ENCODE data around the gene BRAT1. TPM values are rescaled to one million over a fixed set of nuclear protein-coding genes. Genes with fewer than 3 reads are reported as not detected.

BRAT1 gene
- polyA plus RNA-seq, 1 donor from 2014 or later: 60.3 TPM

DNA sequence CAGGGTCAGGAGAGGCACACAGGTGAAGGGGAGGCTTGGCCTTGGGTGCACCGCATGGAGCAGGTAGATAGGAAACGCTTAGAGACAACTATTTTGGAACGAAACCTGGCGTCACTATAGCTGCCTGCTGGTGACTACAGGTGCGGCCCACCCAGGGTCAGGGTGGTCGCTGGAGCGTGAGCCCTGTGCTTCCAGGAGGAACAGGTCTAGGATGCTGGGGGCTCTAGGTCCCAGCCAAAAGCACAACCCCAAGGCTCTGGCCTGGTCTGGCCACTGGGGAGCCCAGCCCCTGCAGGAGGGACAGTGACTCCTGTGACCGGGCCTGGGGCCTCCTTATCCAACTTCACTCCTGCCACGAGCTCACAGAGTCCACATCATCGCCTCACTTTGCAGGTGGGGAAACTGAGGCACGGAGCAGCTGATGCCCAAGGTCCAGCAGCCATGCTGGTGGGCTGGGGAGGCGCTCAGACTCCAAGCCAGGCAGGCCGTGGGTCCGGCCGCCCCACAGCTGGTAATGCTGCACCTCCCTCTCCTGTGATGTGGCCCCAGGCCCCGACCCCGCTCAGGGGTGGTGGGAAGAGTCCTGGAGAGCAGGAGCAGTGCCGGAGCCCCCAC lies 26.7 kb downstream of the BRAT1 start:
- no peaks in the 10 kb centered on the region for H3K9me2 ChIP-seq (ENCODE audit: insufficient read depth, low read length)
- no peaks in the 10 kb centered on the region for H3K9me3 ChIP-seq (ENCODE audit: low read length)
- H3F3A ChIP-seq (ENCODE audit: insufficient read depth, low read length, poor library complexity, severe bottlenecking): no peaks in the 10 kb centered on the region
- H3K9ac ChIP-seq (ENCODE audit: low read length): no peak overlapping the region
- H3K27me3 ChIP-seq (ENCODE audit: insufficient read depth, low read depth, low read length): no peaks in the 10 kb centered on the region
- no peak overlapping the region for H3K4me2 ChIP-seq (ENCODE audit: low read length)
- no peak overlapping the region for H3K27ac ChIP-seq (ENCODE audit: low read length)
- no peak overlapping the region for H3K4me3 ChIP-seq (ENCODE audit: low read length)
- H3K79me2 ChIP-seq (replicated peaks; ENCODE audit: insufficient read depth, low read length): peaks cover 5% of the 10 kb centered on the region
- TF ChIP-seq POLR2AphosphoS5 (IDR thresholded peaks at IDR 0.05): no peak
- TF ChIP-seq, protein P1, sequence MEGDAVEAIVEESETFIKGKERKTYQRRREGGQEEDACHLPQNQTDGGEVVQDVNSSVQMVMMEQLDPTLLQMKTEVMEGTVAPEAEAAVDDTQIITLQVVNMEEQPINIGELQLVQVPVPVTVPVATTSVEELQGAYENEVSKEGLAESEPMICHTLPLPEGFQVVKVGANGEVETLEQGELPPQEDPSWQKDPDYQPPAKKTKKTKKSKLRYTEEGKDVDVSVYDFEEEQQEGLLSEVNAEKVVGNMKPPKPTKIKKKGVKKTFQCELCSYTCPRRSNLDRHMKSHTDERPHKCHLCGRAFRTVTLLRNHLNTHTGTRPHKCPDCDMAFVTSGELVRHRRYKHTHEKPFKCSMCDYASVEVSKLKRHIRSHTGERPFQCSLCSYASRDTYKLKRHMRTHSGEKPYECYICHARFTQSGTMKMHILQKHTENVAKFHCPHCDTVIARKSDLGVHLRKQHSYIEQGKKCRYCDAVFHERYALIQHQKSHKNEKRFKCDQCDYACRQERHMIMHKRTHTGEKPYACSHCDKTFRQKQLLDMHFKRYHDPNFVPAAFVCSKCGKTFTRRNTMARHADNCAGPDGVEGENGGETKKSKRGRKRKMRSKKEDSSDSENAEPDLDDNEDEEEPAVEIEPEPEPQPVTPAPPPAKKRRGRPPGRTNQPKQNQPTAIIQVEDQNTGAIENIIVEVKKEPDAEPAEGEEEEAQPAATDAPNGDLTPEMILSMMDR (IDR thresholded peaks at IDR 0.05; ENCODE audit: poor library complexity, severe bottlenecking): no peak
- H3K36me3 ChIP-seq (ENCODE audit: insufficient read depth, low read length): no peaks in the 10 kb centered on the region
- no peaks in the 10 kb centered on the region for H4K20me1 ChIP-seq (ENCODE audit: insufficient read depth)
- H2AFZ ChIP-seq (ENCODE audit: low read depth, low read length): no peak overlapping the region

DNA sequence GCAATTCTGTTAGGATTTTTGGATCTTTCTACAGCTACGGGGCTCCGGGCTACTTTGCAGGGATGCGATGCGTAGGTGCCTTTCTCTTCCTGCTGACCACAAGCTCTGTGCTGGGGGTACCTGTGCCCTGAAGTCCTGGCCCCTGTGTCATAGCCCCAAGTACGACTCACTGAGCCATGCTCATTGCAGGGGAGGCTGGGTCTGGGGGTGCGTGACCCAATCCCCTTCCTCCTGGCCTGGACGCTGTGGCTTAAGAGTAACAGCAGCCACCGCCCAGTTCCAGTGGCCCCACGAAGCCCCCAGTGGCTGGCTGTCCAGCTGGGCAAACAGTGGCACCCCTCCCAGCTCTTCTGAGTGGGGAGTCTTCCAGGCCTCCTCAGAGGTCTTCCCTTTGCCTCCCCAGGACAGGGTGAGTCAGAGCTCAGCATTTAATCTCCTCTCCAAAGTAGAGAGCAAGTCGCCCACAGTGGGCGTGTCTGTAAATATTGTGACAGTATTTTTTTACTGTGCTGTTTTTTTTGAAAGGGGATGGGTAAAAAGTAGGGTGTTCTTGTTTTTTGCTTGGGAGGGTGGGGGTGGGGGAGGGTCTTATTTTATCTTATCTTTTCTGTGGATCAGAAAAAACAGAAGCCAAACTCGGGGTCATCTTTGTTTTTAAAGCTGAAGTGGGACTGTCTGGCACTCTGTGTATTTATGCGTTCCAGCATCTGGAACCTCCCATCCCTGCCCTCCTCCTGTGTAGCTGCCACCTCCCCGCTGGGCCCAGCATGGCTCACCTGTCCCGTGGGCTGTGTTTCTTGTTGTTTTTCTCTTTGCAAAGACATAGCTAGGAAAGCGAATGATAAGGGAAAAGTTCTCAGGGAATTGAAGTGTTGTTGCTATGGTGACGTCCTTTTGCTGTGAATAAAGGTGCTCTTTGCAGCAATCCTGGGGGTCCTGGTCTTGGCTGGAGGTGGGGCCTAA lies 27.5 kb downstream of the BRAT1 start:
- Histone ChIP-seq H2AFZ (ENCODE audit: low read depth, low read length) (no peak overlapping the region), H3K36me3 (ENCODE audit: insufficient read depth, low read length) (no peaks in the 10 kb centered on the region), H3K27me3 (ENCODE audit: insufficient read depth, low read depth, low read length) (no peaks in the 10 kb centered on the region), H3K27ac (ENCODE audit: low read length) (no peak overlapping the region), H3K9me2 (ENCODE audit: insufficient read depth, low read length) (no peaks in the 10 kb centered on the region), H4K20me1 (ENCODE audit: insufficient read depth) (no peaks in the 10 kb centered on the region), H3K4me3 (ENCODE audit: low read length) (no peak overlapping the region), H3K9me3 (ENCODE audit: low read length) (no peaks in the 10 kb centered on the region), H3K4me2 (ENCODE audit: low read length) (no peak overlapping the region), H3K9ac (ENCODE audit: low read length) (no peak overlapping the region), H3K79me2 (replicated peaks; ENCODE audit: insufficient read depth, low read length) (peaks cover 10% of the 10 kb centered on the region), H3F3A (ENCODE audit: insufficient read depth, low read length, poor library complexity, severe bottlenecking) (no peaks in the 10 kb centered on the region)
- TF ChIP-seq, protein P1 (IDR thresholded peaks at IDR 0.05; ENCODE audit: poor library complexity, severe bottlenecking): no peak
- TF ChIP-seq, protein P2, sequence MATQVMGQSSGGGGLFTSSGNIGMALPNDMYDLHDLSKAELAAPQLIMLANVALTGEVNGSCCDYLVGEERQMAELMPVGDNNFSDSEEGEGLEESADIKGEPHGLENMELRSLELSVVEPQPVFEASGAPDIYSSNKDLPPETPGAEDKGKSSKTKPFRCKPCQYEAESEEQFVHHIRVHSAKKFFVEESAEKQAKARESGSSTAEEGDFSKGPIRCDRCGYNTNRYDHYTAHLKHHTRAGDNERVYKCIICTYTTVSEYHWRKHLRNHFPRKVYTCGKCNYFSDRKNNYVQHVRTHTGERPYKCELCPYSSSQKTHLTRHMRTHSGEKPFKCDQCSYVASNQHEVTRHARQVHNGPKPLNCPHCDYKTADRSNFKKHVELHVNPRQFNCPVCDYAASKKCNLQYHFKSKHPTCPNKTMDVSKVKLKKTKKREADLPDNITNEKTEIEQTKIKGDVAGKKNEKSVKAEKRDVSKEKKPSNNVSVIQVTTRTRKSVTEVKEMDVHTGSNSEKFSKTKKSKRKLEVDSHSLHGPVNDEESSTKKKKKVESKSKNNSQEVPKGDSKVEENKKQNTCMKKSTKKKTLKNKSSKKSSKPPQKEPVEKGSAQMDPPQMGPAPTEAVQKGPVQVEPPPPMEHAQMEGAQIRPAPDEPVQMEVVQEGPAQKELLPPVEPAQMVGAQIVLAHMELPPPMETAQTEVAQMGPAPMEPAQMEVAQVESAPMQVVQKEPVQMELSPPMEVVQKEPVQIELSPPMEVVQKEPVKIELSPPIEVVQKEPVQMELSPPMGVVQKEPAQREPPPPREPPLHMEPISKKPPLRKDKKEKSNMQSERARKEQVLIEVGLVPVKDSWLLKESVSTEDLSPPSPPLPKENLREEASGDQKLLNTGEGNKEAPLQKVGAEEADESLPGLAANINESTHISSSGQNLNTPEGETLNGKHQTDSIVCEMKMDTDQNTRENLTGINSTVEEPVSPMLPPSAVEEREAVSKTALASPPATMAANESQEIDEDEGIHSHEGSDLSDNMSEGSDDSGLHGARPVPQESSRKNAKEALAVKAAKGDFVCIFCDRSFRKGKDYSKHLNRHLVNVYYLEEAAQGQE (IDR thresholded peaks at IDR 0.05; ENCODE audit: borderline replicate concordance): no peak
- TF ChIP-seq EP300 (conservative IDR thresholded peaks at IDR 0.05; ENCODE audit: poor library complexity, severe bottlenecking): no peak
- no peak for TF ChIP-seq RAD21 (conservative IDR thresholded peaks at IDR 0.05)
- TF ChIP-seq SMC3 (conservative IDR thresholded peaks at IDR 0.05; ENCODE audit: poor library complexity): no peak
- no peak for TF ChIP-seq POLR2AphosphoS5 (IDR thresholded peaks at IDR 0.05)
- TF ChIP-seq EZH2 (IDR thresholded peaks at IDR 0.05; ENCODE audit: borderline replicate concordance, insufficient read depth, low read length, poor library complexity, severe bottlenecking): no peak
- TF ChIP-seq TAF1 (IDR thresholded peaks at IDR 0.05; ENCODE audit: low read depth): no peak
